ENCODE measurements around the gene COL20A1.

COL20A1 gene

GRCh38 chr20:63343460-63344445, 50.8 kb downstream of the COL20A1 start:
- Histone ChIP-seq H3K9me3 (peaks cover 4% of the 10 kb centered on the region), H3K4me3 (ENCODE audit: low read depth in 1 of 2, low read length in 1 of 2) (no peak overlapping the region), H3K27ac (no peak overlapping the region), H3K36me3 (no peaks in the 10 kb centered on the region), H3K27me3 (peaks cover 4% of the 10 kb centered on the region), H3K4me1 (ENCODE audit: control insufficient read depth in 1 of 2, insufficient read depth in 1 of 2, low read depth in 1 of 2, low read length in 1 of 2) (no peaks in the 10 kb centered on the region)
- no peak for TF ChIP-seq CTCF (IDR thresholded peaks at IDR 0.05)

- Histone ChIP-seq H3K4me1 (ENCODE audit: control insufficient read depth in 1 of 2, insufficient read depth in 1 of 2, low read depth in 1 of 2, low read length in 1 of 2) (no peaks in the 10 kb centered on the region), H3K27me3 (peaks cover 4% of the 10 kb centered on the region), H3K4me3 (ENCODE audit: low read depth in 1 of 2, low read length in 1 of 2) (no peak overlapping the region), H3K9me3 (no peaks in the 10 kb centered on the region), H3K27ac (no peak overlapping the region), H3K36me3 (no peaks in the 10 kb centered on the region)
- TF ChIP-seq CTCF (IDR thresholded peaks at IDR 0.05), result no peak
Observed at GRCh38 chr20:63344616-63345327, 51.8 kb downstream of the COL20A1 start.

- H3K36me3 ChIP-seq, result no peaks in the 10 kb centered on the region
- no peaks in the 10 kb centered on the region for H3K4me1 ChIP-seq (ENCODE audit: control insufficient read depth in 1 of 2, insufficient read depth in 1 of 2, low read depth in 1 of 2, low read length in 1 of 2)
- no peak overlapping the region for H3K4me3 ChIP-seq (ENCODE audit: low read depth in 1 of 2, low read length in 1 of 2)
- no peak overlapping the region for H3K27ac ChIP-seq
- TF ChIP-seq CTCF (IDR thresholded peaks at IDR 0.05), result no peak
- H3K27me3 ChIP-seq, result peaks cover 4% of the 10 kb centered on the region
- no peaks in the 10 kb centered on the region for H3K9me3 ChIP-seq
Observed at GRCh38 chr20:63345328-63346100, 52.5 kb downstream of the COL20A1 start.

- no peaks in the 10 kb centered on the region for H3K4me1 ChIP-seq (ENCODE audit: control insufficient read depth in 1 of 2, insufficient read depth in 1 of 2, low read depth in 1 of 2, low read length in 1 of 2)
- no peak for TF ChIP-seq CTCF (IDR thresholded peaks at IDR 0.05)
- no peak overlapping the region for H3K27ac ChIP-seq
- no peaks in the 10 kb centered on the region for H3K9me3 ChIP-seq
- H3K27me3 ChIP-seq, result peaks cover 4% of the 10 kb centered on the region
- H3K36me3 ChIP-seq, result no peaks in the 10 kb centered on the region
- no peak overlapping the region for H3K4me3 ChIP-seq (ENCODE audit: low read depth in 1 of 2, low read length in 1 of 2)
Observed at GRCh38 chr20:63346131-63347080, 53.4 kb downstream of the COL20A1 start.
